ENCODE measurements around the gene GLDC. TPM values are rescaled to one million over a fixed set of nuclear protein-coding genes. Genes with fewer than 3 reads are reported as not detected.

Gene GLDC
- total RNA-seq, 1 donor from 2014 or later = 0.25 TPM

DNA sequence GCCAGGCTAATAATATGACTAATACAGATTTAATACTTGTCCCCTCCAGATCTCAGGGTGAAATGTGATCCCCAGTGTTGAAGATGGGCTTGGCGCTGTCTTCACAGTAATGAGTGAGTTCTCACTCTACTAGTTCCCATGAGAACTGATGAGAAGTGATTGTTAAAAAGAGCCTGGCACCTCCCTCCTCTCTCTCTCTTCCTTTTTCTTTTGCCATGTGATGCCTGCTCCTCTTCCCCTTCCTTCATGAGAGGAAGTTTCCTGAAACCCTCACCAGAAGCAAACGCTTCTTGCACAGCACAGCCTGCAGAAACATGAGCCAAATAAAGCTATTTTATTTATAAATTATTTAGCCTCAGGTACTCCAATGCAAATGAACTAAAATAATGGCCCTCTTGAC, 55.2 kb downstream of the GLDC start:
- H3K4me3 Mint-ChIP-seq (ENCODE audit: unreplicated experiment) = no peak overlapping the region
- no peaks in the 10 kb centered on the region for H3K36me3 Mint-ChIP-seq (ENCODE audit: low read depth)
- H3K27ac Mint-ChIP-seq (ENCODE audit: unreplicated experiment) = no peak overlapping the region
- no peak for DNase-seq (ENCODE audit: low spot score)
- TF ChIP-seq, protein P1, sequence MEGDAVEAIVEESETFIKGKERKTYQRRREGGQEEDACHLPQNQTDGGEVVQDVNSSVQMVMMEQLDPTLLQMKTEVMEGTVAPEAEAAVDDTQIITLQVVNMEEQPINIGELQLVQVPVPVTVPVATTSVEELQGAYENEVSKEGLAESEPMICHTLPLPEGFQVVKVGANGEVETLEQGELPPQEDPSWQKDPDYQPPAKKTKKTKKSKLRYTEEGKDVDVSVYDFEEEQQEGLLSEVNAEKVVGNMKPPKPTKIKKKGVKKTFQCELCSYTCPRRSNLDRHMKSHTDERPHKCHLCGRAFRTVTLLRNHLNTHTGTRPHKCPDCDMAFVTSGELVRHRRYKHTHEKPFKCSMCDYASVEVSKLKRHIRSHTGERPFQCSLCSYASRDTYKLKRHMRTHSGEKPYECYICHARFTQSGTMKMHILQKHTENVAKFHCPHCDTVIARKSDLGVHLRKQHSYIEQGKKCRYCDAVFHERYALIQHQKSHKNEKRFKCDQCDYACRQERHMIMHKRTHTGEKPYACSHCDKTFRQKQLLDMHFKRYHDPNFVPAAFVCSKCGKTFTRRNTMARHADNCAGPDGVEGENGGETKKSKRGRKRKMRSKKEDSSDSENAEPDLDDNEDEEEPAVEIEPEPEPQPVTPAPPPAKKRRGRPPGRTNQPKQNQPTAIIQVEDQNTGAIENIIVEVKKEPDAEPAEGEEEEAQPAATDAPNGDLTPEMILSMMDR (IDR thresholded peaks at IDR 0.05) = no peak
- H3K9me3 Mint-ChIP-seq (ENCODE audit: low read depth) = no peaks in the 10 kb centered on the region
- H3K4me1 Mint-ChIP-seq (ENCODE audit: low read depth) = no peaks in the 10 kb centered on the region
- H3K27me3 Mint-ChIP-seq (ENCODE audit: low read depth) = peaks cover 13% of the 10 kb centered on the region

DNA sequence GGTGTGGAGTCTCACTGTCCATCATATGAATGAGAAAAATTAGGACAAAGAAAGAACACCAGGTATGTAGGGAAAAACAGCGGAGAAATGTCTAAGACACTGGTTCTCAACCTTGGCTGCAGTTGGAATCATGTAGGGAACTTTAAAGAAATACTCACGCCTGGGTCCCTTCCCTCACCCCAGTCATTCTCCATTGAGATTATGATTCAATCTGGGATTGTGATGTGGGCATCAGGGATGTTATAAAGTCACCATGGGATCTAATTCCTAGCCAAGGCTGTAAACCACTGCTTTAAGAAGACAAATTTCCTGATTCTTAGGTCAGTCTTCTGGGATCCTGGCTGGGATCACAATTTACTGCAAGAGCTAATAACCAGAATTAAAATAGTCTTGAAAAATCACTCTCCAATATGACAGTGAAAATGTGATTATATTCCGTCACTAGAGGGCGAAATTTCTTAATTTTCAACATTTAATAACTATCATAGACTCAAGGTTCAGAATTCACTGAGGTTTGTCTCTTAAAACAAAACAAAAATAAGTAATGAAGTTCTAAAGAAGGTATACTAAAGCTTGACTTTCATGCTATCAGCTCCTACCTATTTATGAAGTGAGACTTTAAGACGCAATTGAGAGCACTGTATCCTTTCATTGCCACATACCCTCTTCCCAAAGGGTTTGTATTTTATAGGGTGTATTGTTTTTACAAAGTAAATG, 60.5 kb downstream of the GLDC start:
- Mint-ChIP-seq H3K9me3 (ENCODE audit: low read depth) (no peaks in the 10 kb centered on the region), H3K4me1 (ENCODE audit: low read depth) (no peaks in the 10 kb centered on the region), H3K4me3 (ENCODE audit: unreplicated experiment) (no peak overlapping the region), H3K27me3 (ENCODE audit: low read depth) (peaks cover 8% of the 10 kb centered on the region), H3K27ac (ENCODE audit: unreplicated experiment) (no peak overlapping the region), H3K36me3 (ENCODE audit: low read depth) (no peaks in the 10 kb centered on the region)
- TF ChIP-seq, protein P1 (IDR thresholded peaks at IDR 0.05) = peak; percentile 87
- no peak for DNase-seq (ENCODE audit: low spot score)

DNA sequence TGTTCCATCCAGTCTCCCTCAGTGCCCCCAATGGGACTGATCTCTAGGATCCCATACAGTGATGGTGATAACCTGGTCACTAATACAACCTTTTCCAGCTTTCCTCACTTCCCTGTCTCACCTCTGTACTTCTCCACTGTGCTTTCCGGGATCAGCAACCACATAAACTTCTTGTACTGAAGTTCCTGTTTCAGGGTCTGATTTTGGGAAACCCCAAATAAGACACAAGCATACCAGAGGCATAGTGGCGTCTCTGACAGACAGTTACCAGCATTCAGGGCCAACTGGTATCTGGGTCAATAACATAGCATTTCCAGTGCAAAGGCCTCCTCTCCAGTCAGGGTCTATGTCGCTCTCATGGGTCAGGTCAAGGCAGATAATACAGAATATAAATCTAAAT, 64.3 kb downstream of the GLDC start:
- no peak overlapping the region for H3K4me3 Mint-ChIP-seq (ENCODE audit: unreplicated experiment)
- TF ChIP-seq, protein P1 (IDR thresholded peaks at IDR 0.05) = no peak
- H3K36me3 Mint-ChIP-seq (ENCODE audit: low read depth) = no peaks in the 10 kb centered on the region
- no peaks in the 10 kb centered on the region for H3K4me1 Mint-ChIP-seq (ENCODE audit: low read depth)
- no peak overlapping the region for H3K27ac Mint-ChIP-seq (ENCODE audit: unreplicated experiment)
- no peaks in the 10 kb centered on the region for H3K9me3 Mint-ChIP-seq (ENCODE audit: low read depth)
- DNase-seq (ENCODE audit: low spot score) = no peak
- peaks cover 14% of the 10 kb centered on the region for H3K27me3 Mint-ChIP-seq (ENCODE audit: low read depth)

DNA sequence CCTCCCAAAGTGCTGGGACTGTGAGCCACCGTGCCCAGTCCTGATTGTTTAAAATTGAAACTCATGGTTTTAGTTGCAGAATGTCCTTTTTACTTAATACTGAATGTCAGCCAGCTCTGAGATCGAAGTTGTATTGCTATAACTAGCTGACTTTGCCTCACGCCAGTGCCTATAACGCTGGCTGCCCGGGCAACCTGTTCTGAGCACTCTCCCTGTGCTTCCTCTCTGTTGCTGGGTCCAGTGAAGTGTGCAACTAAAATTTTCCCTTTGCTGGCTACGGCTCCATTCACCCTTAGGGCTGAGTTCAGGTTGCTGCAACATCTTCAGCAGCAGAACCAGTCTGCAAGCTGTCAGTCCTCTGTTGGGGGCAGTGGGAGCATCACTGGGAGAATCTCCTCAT, 65.9 kb downstream of the GLDC start:
- H3K27me3 Mint-ChIP-seq (ENCODE audit: low read depth) = peaks cover 14% of the 10 kb centered on the region
- no peak overlapping the region for H3K27ac Mint-ChIP-seq (ENCODE audit: unreplicated experiment)
- no peaks in the 10 kb centered on the region for H3K9me3 Mint-ChIP-seq (ENCODE audit: low read depth)

GRCh38 chr9:6576987-6577386, 68.5 kb downstream of the GLDC start:
- H3K4me3 Mint-ChIP-seq (ENCODE audit: unreplicated experiment) = no peak overlapping the region
- H3K27ac Mint-ChIP-seq (ENCODE audit: unreplicated experiment) = no peak overlapping the region
- TF ChIP-seq, protein P1 (IDR thresholded peaks at IDR 0.05) = no peak
- H3K4me1 Mint-ChIP-seq (ENCODE audit: low read depth) = no peaks in the 10 kb centered on the region
- DNase-seq (ENCODE audit: low spot score) = peak; percentile 12
- H3K27me3 Mint-ChIP-seq (ENCODE audit: low read depth) = peaks cover 14% of the 10 kb centered on the region
- H3K36me3 Mint-ChIP-seq (ENCODE audit: low read depth) = no peaks in the 10 kb centered on the region
- H3K9me3 Mint-ChIP-seq (ENCODE audit: low read depth) = no peaks in the 10 kb centered on the region

More for the DNA sequence above, 65.9 kb downstream of the GLDC start:
- Mint-ChIP-seq H3K4me1 (ENCODE audit: low read depth) (no peaks in the 10 kb centered on the region), H3K36me3 (ENCODE audit: low read depth) (no peaks in the 10 kb centered on the region), H3K4me3 (ENCODE audit: unreplicated experiment) (no peak overlapping the region)
- TF ChIP-seq, protein P1 (IDR thresholded peaks at IDR 0.05) = no peak
- DNase-seq (ENCODE audit: low spot score) = peak; percentile 26

Measured in chondrocyte (in vitro differentiated cells).